Rectal smooth muscle tissue (tissue), 1 donor: ENCODE measurements around the gene SGMS1.
"Not testable (repeated sequence)": the region's sequence is repeated elsewhere in the genome, so short reads cannot be mapped to it uniquely, and the experiment has no call there.

Source experiments
- H3K27ac ChIP-seq: one replicate; pipeline ENCODE4 v1.7.0; 2013; ENCODE audit warnings: low read depth, low read length, inconsistent platforms
- H3K27me3 ChIP-seq: one replicate; pipeline ENCODE4 v1.7.0; 2013; ENCODE audit warnings: low read length; ENCODE audit not compliant: control insufficient read depth, insufficient read depth
- H3K36me3 ChIP-seq: one replicate; pipeline ENCODE4 v1.7.0; 2013; ENCODE audit warnings: low read length; ENCODE audit not compliant: control insufficient read depth, insufficient read depth
- H3K4me1 ChIP-seq: one replicate; pipeline ENCODE4 v1.7.0; 2013; ENCODE audit warnings: low read length; ENCODE audit not compliant: control insufficient read depth, insufficient read depth
- H3K4me3 ChIP-seq: one replicate; pipeline ENCODE4 v1.7.0; 2013; ENCODE audit warnings: low read length
- H3K9ac ChIP-seq: one replicate; pipeline ENCODE4 v1.7.0; 2013; ENCODE audit warnings: low read length

Gene SGMS1

DNA sequence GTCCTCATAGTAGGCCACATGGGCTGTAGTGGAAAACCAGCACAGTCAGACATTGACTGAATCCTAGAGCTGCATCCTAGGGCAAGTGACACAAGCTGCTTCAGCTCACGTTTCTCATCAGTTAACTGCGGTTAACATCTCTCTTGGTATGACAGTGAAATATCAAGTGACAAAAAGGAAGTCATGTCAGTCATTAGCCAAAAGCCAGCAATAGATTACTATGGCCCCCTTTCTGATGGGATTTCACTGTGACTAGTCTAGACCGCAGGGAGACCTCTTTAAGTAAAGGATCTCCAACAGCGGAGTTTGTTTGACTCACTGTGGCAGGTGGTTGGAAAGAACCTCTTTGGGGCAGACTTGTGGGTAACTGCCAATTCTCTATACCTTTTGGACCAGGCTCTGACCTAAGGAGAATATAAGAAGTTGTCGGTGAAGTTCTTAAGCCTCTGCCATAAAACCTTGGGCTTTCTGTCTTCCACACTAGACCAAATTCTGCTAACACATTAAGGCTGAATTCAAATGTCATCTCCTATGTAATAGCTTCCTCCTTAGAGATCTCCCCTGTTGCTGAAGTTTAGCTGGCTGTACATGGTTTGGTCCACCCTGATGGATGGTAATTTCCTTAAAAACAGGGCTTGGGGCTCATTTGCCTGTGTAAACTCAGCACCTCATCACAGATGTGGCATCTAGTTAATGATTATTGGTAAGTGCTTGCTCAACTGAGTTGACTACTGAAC is 115.3 kb downstream of the SGMS1 start:
- H3K9ac ChIP-seq, result no peak overlapping the region
- no peak overlapping the region for H3K27ac ChIP-seq
- H3K4me1 ChIP-seq, result peaks cover 14% of the 10 kb centered on the region
- no peak overlapping the region for H3K4me3 ChIP-seq
- no peaks in the 10 kb centered on the region for H3K27me3 ChIP-seq
- H3K36me3 ChIP-seq, result no peaks in the 10 kb centered on the region

DNA sequence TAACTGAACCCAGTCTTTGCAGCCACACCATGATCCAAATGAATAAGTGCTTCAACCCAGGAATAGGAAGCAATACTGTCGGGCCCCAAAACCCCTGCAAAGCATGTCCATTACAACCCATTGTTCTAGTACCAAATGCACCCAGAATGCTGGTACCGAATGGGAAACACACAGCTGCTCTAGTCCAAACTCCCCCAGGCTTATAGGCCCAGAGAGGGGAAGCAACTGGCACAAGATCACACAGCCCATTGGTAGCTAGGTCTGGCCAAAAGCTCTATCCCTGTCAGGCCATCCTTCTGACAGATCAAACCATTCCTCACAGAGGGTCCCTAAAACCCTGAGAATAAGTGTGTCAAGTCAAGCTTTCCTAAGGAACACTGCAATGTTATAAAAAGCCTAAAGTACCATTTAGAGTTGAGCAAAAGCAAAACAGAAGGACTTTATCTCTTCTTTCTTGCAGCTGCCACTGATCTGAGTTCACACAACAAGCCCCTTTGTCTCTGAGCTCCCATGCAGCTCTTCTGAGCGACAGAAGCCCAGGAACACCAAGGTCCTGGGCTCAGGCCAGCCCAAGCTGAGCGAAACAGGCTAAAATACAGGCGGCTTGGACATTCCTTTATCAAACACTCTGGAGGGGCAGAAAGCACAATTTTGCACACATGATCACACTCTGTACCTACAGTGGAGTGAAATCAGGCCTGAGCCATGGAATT is 116.7 kb downstream of the SGMS1 start:
- Histone ChIP-seq H3K36me3 (no peaks in the 10 kb centered on the region), H3K4me3 (no peak overlapping the region), H3K27me3 (no peaks in the 10 kb centered on the region), H3K4me1 (peaks cover 9% of the 10 kb centered on the region), H3K9ac (no peak overlapping the region), H3K27ac (peak overlapping the region; percentile 29)

DNA sequence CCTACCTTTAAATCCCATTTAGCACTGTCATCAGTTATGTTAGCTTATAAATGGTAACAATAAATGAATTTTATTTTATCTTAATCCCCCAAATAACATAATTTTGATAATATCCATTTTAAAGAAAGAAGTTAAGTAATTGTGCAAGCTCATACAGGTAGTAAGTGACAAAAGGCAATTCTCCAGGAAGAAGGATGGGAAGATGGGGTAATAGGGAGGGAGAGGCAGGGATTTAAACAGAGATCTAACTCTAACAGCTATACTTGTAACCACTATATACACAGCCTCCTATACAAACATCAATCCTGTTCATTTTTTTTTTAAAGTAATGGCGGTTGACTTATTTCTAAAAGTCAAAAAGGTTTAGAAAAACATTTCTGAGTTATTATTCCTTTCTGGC is 119.4 kb downstream of the SGMS1 start:
- Histone ChIP-seq H3K9ac (no peak overlapping the region), H3K36me3 (no peaks in the 10 kb centered on the region), H3K27ac (no peak overlapping the region), H3K27me3 (no peaks in the 10 kb centered on the region), H3K4me1 (peaks cover 2% of the 10 kb centered on the region), H3K4me3 (no peak overlapping the region)

DNA sequence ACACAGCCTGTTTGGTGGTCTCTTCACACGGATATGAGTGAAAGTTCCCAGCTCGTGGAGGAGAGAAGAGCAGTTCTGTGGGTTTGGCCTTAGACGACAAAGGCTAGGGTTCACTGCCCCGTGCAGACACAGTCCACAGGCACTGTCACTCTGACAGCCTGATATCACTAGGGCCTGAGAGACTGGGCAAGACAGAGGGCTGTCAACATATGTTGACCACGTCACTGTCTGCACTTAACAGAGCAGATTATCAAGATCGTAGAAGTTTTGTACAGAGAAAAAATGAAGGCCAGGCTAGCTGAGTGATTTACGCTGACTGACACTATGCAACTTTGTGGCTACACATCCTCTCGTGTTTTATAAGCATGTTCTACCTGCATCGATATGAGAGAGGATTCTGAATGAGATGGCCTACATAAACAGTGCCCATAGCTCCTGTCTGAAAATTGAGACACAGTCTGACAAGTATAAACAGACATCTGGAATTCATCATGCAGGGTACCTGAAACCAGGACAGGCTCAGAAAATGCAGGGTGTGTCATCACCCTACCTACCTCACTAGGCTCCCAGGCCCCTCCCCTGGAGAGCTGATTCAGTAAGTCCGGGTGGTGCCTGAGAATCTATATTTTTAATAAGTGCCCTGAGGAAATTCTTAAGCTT is 120.0 kb downstream of the SGMS1 start:
- H3K9ac ChIP-seq, result no peak overlapping the region
- H3K4me1 ChIP-seq, result peaks cover 2% of the 10 kb centered on the region
- H3K27ac ChIP-seq, result no peak overlapping the region

DNA sequence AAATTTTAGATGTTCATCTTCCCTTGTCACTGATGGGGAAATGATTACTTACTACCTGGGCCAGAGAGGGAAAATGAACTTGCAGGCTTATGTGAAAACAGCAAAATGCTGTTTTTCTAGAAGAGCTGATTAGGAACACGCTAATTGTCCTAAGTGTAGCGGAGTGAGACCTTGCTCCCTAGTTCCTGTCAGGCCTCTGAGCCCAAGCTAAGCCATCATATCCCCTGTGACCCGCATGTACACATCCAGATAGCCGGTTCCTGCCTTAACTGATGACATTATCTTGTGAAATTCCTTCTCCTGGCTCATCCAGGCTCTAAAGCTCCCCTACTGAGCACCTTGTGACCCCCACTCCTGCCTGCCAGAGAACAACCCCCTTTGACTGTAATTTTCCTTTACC is 120.6 kb downstream of the SGMS1 start:
- H3K4me1 ChIP-seq, H3K27me3 ChIP-seq, H3K4me3 ChIP-seq, H3K27ac ChIP-seq, H3K36me3 ChIP-seq, H3K9ac ChIP-seq: not testable (repeated sequence)

More for the DNA sequence above, 120.0 kb downstream of the SGMS1 start:
- H3K36me3 ChIP-seq, result no peaks in the 10 kb centered on the region
- H3K27me3 ChIP-seq, result no peaks in the 10 kb centered on the region
- H3K4me3 ChIP-seq, result no peak overlapping the region

DNA sequence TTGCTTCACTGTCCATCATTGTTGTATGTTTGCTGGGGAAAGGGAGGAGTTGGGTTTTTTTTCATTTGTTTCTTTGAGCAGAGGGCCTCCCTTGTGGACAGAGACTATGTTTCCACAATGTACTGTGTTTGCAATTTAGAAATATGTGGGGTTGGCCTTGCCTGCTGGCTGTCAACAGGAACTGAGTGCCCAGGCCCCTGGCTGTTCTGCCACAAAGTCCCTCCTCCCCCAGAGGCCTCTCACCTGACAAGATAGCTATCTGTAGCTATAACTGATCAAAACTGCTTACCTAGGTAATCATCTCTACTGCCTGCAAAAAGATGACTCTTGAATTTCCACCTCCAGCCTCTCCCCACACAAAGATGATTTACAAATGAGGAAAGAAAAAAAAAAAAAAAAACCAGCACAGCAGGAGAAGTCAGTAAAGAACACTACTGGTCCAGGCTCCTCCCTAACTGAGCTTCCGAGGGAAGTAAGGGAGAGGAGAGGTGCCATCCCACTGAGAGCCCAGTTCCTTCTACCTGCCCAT is 121.8 kb downstream of the SGMS1 start:
- no peak overlapping the region for H3K4me3 ChIP-seq
- H3K36me3 ChIP-seq, result no peaks in the 10 kb centered on the region
- no peak overlapping the region for H3K9ac ChIP-seq
- H3K27me3 ChIP-seq, result no peaks in the 10 kb centered on the region
- peaks cover 2% of the 10 kb centered on the region for H3K4me1 ChIP-seq
- H3K27ac ChIP-seq, result no peak overlapping the region

DNA sequence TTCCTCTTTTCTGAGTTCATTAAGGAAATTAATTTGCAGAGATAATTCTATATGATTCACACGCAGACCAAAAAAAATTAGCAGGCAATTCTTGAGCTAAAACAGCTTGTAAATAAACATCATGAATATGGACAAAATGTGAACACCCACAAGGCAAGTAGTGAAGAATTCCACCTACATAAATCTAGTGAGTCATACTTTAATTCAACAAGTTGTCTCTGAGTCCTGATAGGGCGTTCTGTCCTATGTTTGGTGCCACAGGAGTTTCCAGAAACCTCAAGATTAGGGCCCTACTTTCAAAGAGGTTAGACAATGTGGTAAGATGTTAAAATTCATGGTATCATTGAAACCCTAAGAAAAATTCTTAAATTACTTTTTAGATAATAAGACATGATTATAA is 122.3 kb downstream of the SGMS1 start:
- no peak overlapping the region for H3K9ac ChIP-seq
- no peaks in the 10 kb centered on the region for H3K27me3 ChIP-seq
- H3K4me3 ChIP-seq, result no peak overlapping the region
- no peaks in the 10 kb centered on the region for H3K4me1 ChIP-seq
- no peak overlapping the region for H3K27ac ChIP-seq
- H3K36me3 ChIP-seq, result no peaks in the 10 kb centered on the region

DNA sequence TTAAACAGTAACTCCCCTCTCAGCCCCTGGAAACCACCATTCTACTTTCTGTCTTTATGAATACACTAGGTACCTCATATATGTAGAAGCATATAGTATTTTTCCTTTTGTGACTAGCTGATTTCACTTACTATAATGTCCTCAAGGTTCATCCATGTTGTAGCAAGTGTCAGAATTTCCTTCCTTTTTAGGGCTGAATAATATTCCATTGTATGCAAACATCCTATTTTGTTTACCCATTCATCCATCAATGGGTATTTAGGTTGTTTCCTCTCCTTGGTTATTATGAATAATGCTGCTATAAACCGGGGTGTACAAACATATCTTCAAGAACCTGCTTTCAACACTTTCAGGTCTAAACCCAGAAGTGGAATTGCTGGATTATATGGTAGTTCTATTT is 125.3 kb downstream of the SGMS1 start:
- H3K36me3 ChIP-seq, result no peaks in the 10 kb centered on the region
- no peak overlapping the region for H3K4me3 ChIP-seq
- H3K27me3 ChIP-seq, result no peaks in the 10 kb centered on the region
- no peak overlapping the region for H3K9ac ChIP-seq
- H3K4me1 ChIP-seq, result no peaks in the 10 kb centered on the region
- H3K27ac ChIP-seq, result no peak overlapping the region

DNA sequence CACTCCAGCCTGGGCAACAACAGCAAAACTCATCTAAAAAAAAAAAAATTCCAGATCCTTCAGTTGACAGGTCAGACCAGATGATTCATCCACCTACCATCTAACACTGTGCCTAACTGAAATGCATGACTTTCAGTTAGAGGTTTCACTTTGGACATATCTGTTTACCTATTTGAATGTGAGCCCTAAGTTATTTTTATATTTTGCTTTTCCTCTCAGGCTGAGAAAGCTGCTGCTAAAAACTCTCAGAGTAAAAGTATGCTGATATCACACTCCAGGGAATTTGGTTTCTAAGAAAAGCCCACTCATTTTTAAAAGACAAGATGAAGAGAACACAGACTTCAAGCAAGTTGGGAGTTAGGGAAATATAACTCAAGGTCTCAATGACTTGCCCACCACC is 126.0 kb downstream of the SGMS1 start:
- Histone ChIP-seq H3K36me3 (no peaks in the 10 kb centered on the region), H3K9ac (no peak overlapping the region), H3K27me3 (no peaks in the 10 kb centered on the region), H3K27ac (no peak overlapping the region), H3K4me1 (no peaks in the 10 kb centered on the region), H3K4me3 (no peak overlapping the region)

DNA sequence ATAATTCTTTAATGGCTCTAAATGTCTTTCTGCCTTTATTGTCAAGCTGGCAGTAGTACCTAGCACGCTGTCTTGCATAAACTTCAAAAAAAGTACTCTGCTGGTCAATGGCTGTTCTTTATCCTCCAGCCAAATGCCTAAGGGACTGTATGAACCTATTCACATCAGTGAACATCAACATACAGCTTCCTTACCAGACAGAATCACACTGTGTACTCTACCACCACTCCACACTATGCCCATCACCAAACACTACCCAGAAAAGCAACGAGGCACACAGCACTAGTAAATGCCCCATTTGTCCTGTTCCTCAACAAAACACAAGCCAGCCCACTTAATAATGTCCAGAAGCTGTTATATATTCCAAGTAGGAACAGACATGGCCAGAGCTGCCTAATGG is 127.5 kb downstream of the SGMS1 start:
- Histone ChIP-seq H3K9ac (no peak overlapping the region), H3K36me3 (no peaks in the 10 kb centered on the region), H3K4me3 (no peak overlapping the region), H3K4me1 (no peaks in the 10 kb centered on the region), H3K27me3 (no peaks in the 10 kb centered on the region), H3K27ac (no peak overlapping the region)

DNA sequence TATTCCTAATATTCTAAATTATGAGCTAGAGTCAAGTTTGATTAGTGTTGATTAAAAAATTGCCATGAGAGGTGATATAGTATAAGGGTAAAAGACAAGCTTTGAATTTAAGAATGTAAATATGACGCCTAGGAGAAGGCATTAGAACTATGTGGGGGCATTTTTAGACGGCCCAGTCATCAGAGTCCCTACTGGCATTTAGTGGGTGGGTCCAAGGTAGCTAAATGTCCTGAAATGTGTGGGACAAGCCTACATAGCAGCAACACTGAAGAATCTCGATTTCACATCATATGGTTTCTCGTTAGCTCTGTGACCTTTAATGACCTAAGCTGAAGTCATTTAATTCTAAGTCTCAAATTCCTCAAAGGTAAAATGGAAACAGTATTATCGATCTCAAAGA is 133.5 kb downstream of the SGMS1 start:
- no peaks in the 10 kb centered on the region for H3K27me3 ChIP-seq
- H3K9ac ChIP-seq, result no peak overlapping the region
- no peaks in the 10 kb centered on the region for H3K36me3 ChIP-seq
- no peak overlapping the region for H3K27ac ChIP-seq
- H3K4me3 ChIP-seq, result no peak overlapping the region
- no peaks in the 10 kb centered on the region for H3K4me1 ChIP-seq

DNA sequence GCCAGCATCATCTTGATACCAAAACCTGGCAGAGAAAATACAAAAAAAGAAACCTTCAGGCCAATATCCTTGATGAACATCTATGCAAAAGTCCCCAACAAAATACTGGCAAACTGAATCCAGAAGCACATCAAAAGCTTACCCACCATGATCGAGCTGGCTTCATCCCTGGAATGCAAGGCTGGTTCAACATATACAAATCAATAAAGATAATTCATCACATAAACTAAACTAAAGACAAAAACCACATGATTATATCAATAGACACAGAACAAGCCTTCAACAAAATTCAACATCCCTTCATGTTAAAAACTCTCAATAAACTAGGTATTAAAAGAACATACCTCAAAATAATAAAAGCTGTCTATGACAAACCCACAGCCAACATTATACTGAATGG is 139.2 kb downstream of the SGMS1 start:
- not testable (repeated sequence) for H3K4me3 ChIP-seq, H3K4me1 ChIP-seq, H3K36me3 ChIP-seq, H3K9ac ChIP-seq, H3K27ac ChIP-seq, H3K27me3 ChIP-seq
